ENCODE results near the gene AGAP3. TPM values are rescaled to one million over a fixed set of nuclear protein-coding genes. Genes with fewer than 3 reads are reported as not detected.

Gene AGAP3
- total and polyA plus RNA-seq, 7 experiments from 2014 or later: 6.0 to 70.6 (median 36.4) TPM

- Histone ChIP-seq H3K9me3 (ENCODE audit: control insufficient read depth in 2 of 3, low read length in 3 of 3) (no peaks in the 10 kb centered on the region), H3K27me3 (ENCODE audit: control insufficient read depth in 2 of 2, insufficient read depth in 2 of 2, low read length in 2 of 2) (no peaks in the 10 kb centered on the region), H3K36me3 (ENCODE audit: control insufficient read depth in 2 of 3, insufficient read depth in 3 of 3, low read length in 3 of 3) (peaks cover 0 to 24% (median 0%) of the 10 kb centered on the region in 3 experiments), H3K4me1 (ENCODE audit: control insufficient read depth in 2 of 2, insufficient read depth in 2 of 2, low read length in 2 of 2) (no peaks in the 10 kb centered on the region), H3K4me3 (ENCODE audit: low read length) (no peak overlapping the region), H3K27ac (ENCODE audit: low read depth, low read length) (no peak overlapping the region)
- Mint-ChIP-seq H3K27me3 (no peaks in the 10 kb centered on the region), H3K9me3 (no peaks in the 10 kb centered on the region), H3K4me3 (no peak overlapping the region), H3K36me3 (peaks cover 0 to 19% (median 6%) of the 10 kb centered on the region in 5 donors), H3K4me1 (no peaks in the 10 kb centered on the region), H3K27ac (no peak overlapping the region)
- ChIA-PET POLR2A (no interaction called here), CTCF (no interaction called here)
- intact Hi-C loops (cut with micrococcal nuclease): no loop called here
- peak in 1 of 9 donors; percentile 16 for DNase-seq
- no peak for ATAC-seq
Observed at GRCh38 chr7:151139071-151139790, 53.0 kb downstream of the AGAP3 start.

- Mint-ChIP-seq H3K4me3 (no peak overlapping the region), H3K27ac (no peak overlapping the region), H3K4me1 (no peaks in the 10 kb centered on the region), H3K27me3 (no peaks in the 10 kb centered on the region), H3K9me3 (no peaks in the 10 kb centered on the region), H3K36me3 (peaks cover 0 to 19% (median 6%) of the 10 kb centered on the region in 5 donors)
- Histone ChIP-seq H3K27ac (ENCODE audit: low read depth, low read length) (no peak overlapping the region), H3K27me3 (ENCODE audit: control insufficient read depth in 2 of 2, insufficient read depth in 2 of 2, low read length in 2 of 2) (no peaks in the 10 kb centered on the region), H3K36me3 (ENCODE audit: control insufficient read depth in 2 of 3, insufficient read depth in 3 of 3, low read length in 3 of 3) (peaks cover 0 to 20% (median 0%) of the 10 kb centered on the region in 3 experiments), H3K9me3 (ENCODE audit: control insufficient read depth in 2 of 3, low read length in 3 of 3) (no peaks in the 10 kb centered on the region), H3K4me3 (ENCODE audit: low read length) (no peak overlapping the region), H3K4me1 (ENCODE audit: control insufficient read depth in 2 of 2, insufficient read depth in 2 of 2, low read length in 2 of 2) (no peaks in the 10 kb centered on the region)
- ATAC-seq (no peak), DNase-seq (peak in 1 of 9 donors; percentile 4)
- intact Hi-C loops (cut with micrococcal nuclease): no loop called here
- POLR2A ChIA-PET: no interaction called here
- CTCF ChIA-PET: no interaction called here
Observed at GRCh38 chr7:151139791-151140190, 53.5 kb downstream of the AGAP3 start.

GRCh38 chr7:151140826-151141225 is 54.6 kb downstream of the AGAP3 start:
- ATAC-seq (no peak), DNase-seq (peak in 1 of 9 donors; percentile 16)
- ChIA-PET CTCF (no interaction called here), POLR2A (no interaction called here)
- Histone ChIP-seq H3K36me3 (ENCODE audit: control insufficient read depth in 2 of 3, insufficient read depth in 3 of 3, low read length in 3 of 3) (peaks cover 0 to 11% (median 0%) of the 10 kb centered on the region in 3 experiments), H3K27ac (ENCODE audit: low read depth, low read length) (no peak overlapping the region), H3K9me3 (ENCODE audit: control insufficient read depth in 2 of 3, low read length in 3 of 3) (no peaks in the 10 kb centered on the region), H3K4me1 (ENCODE audit: control insufficient read depth in 2 of 2, insufficient read depth in 2 of 2, low read length in 2 of 2) (no peaks in the 10 kb centered on the region), H3K27me3 (ENCODE audit: control insufficient read depth in 2 of 2, insufficient read depth in 2 of 2, low read length in 2 of 2) (no peaks in the 10 kb centered on the region), H3K4me3 (ENCODE audit: low read length) (no peak overlapping the region)
- Mint-ChIP-seq H3K9me3 (no peaks in the 10 kb centered on the region), H3K27me3 (no peaks in the 10 kb centered on the region), H3K4me1 (no peaks in the 10 kb centered on the region), H3K36me3 (peaks cover 0 to 13% (median 6%) of the 10 kb centered on the region in 5 donors), H3K4me3 (no peak overlapping the region), H3K27ac (no peak overlapping the region)
- intact Hi-C loops (cut with micrococcal nuclease): no loop called here

- H3K4me1 Mint-ChIP-seq: no peaks in the 10 kb centered on the region
- DNase-seq: peak in 1 of 9 donors; percentile 2
- H3K36me3 Mint-ChIP-seq: peaks cover 0 to 10% (median 6%) of the 10 kb centered on the region in 5 donors
- CTCF ChIA-PET: no interaction called here
- no peak overlapping the region for H3K4me3 Mint-ChIP-seq
- Histone ChIP-seq H3K36me3 (ENCODE audit: control insufficient read depth in 2 of 3, insufficient read depth in 3 of 3, low read length in 3 of 3) (peaks cover 0 to 10% (median 0%) of the 10 kb centered on the region in 3 experiments), H3K27me3 (ENCODE audit: control insufficient read depth in 2 of 2, insufficient read depth in 2 of 2, low read length in 2 of 2) (no peaks in the 10 kb centered on the region), H3K4me3 (ENCODE audit: low read length) (no peak overlapping the region), H3K9me3 (ENCODE audit: control insufficient read depth in 2 of 3, low read length in 3 of 3) (no peaks in the 10 kb centered on the region), H3K27ac (ENCODE audit: low read depth, low read length) (no peak overlapping the region), H3K4me1 (ENCODE audit: control insufficient read depth in 2 of 2, insufficient read depth in 2 of 2, low read length in 2 of 2) (no peaks in the 10 kb centered on the region)
- intact Hi-C loops (cut with micrococcal nuclease): no loop called here
- H3K27ac Mint-ChIP-seq: no peak overlapping the region
- H3K9me3 Mint-ChIP-seq: no peaks in the 10 kb centered on the region
- no peak for ATAC-seq
- H3K27me3 Mint-ChIP-seq: no peaks in the 10 kb centered on the region
- POLR2A ChIA-PET: no interaction called here
Observed at GRCh38 chr7:151141311-151141854, 55.1 kb downstream of the AGAP3 start.

- Mint-ChIP-seq H3K4me1 (no peaks in the 10 kb centered on the region), H3K36me3 (peaks cover 0 to 9% (median 6%) of the 10 kb centered on the region in 5 donors), H3K27me3 (peaks cover 0 to 1% (median 0%) of the 10 kb centered on the region in 5 donors), H3K9me3 (no peaks in the 10 kb centered on the region), H3K4me3 (no peak overlapping the region), H3K27ac (no peak overlapping the region)
- no peaks in the 10 kb centered on the region for H3K9me3 ChIP-seq (ENCODE audit: control insufficient read depth in 2 of 3, low read length in 3 of 3)
- CTCF ChIA-PET: no interaction called here
- POLR2A ChIA-PET: no interaction called here
- intact Hi-C loops (cut with micrococcal nuclease): no loop called here
- H3K4me3 ChIP-seq (ENCODE audit: low read length): no peak overlapping the region
- no peak for DNase-seq
- no peak overlapping the region for H3K27ac ChIP-seq (ENCODE audit: low read depth, low read length)
- H3K27me3 ChIP-seq (ENCODE audit: control insufficient read depth in 2 of 2, insufficient read depth in 2 of 2, low read length in 2 of 2): no peaks in the 10 kb centered on the region
- no peak for ATAC-seq
- H3K36me3 ChIP-seq (ENCODE audit: control insufficient read depth in 2 of 3, insufficient read depth in 3 of 3, low read length in 3 of 3): peaks cover 0 to 10% (median 0%) of the 10 kb centered on the region in 3 experiments
- H3K4me1 ChIP-seq (ENCODE audit: control insufficient read depth in 2 of 2, insufficient read depth in 2 of 2, low read length in 2 of 2): no peaks in the 10 kb centered on the region
Observed at GRCh38 chr7:151141855-151142685, 55.8 kb downstream of the AGAP3 start.

- Mint-ChIP-seq H3K4me1 (no peaks in the 10 kb centered on the region), H3K36me3 (peaks cover 0 to 9% (median 6%) of the 10 kb centered on the region in 5 donors), H3K4me3 (no peak overlapping the region), H3K27me3 (peaks cover 0 to 4% (median 0%) of the 10 kb centered on the region in 5 donors), H3K9me3 (no peaks in the 10 kb centered on the region), H3K27ac (no peak overlapping the region)
- Histone ChIP-seq H3K4me3 (ENCODE audit: low read length) (no peak overlapping the region), H3K36me3 (ENCODE audit: control insufficient read depth in 2 of 3, insufficient read depth in 3 of 3, low read length in 3 of 3) (peaks cover 0 to 10% (median 0%) of the 10 kb centered on the region in 3 experiments), H3K27ac (ENCODE audit: low read depth, low read length) (no peak overlapping the region), H3K27me3 (ENCODE audit: control insufficient read depth in 2 of 2, insufficient read depth in 2 of 2, low read length in 2 of 2) (no peaks in the 10 kb centered on the region), H3K4me1 (ENCODE audit: control insufficient read depth in 2 of 2, insufficient read depth in 2 of 2, low read length in 2 of 2) (no peaks in the 10 kb centered on the region), H3K9me3 (ENCODE audit: control insufficient read depth in 2 of 3, low read length in 3 of 3) (no peaks in the 10 kb centered on the region)
- ATAC-seq (no peak), DNase-seq (no peak)
- POLR2A ChIA-PET: no interaction called here
- intact Hi-C loops (cut with micrococcal nuclease): no loop called here
- CTCF ChIA-PET: no interaction called here
Observed at GRCh38 chr7:151142686-151143040, 56.4 kb downstream of the AGAP3 start.
